HG03571 (cell line): Measurements from ENCODE around the gene SECISBP2L.
A peak's percentile ranks its signal among the peaks of the same experiment; 100 is the strongest.
"Not testable (repeated sequence)": the region's sequence is repeated elsewhere in the genome, so short reads cannot be mapped to it uniquely, and the experiment has no call there.

Experiments used
- ATAC-seq: cut with Tn5 transposase; IDR thresholded peaks from one replicate; pipeline ENCODE4 v1.9.1; 2021; ENCODE audit not compliant: unreplicated experiment

The SECISBP2L gene

DNA sequence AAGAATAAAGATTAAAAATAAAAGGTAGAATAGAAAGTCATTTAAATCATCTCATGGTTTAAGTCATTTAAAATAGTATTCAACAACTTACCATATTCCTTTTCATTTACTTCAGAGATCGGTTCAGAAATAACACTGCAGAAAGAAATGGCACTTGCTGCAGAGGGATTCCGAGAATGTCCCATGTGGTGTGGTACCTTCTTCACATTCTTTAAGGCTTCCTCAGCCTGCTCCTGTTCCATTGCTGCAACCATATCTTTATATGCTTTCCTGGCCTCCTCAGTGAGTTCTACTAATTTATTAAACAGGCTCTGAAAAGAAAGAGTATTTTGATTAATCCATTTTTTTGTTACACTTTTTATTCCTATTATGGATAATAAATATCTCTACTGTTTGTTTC lies 50.0 kb downstream of the SECISBP2L start:
- ATAC-seq = no peak

DNA sequence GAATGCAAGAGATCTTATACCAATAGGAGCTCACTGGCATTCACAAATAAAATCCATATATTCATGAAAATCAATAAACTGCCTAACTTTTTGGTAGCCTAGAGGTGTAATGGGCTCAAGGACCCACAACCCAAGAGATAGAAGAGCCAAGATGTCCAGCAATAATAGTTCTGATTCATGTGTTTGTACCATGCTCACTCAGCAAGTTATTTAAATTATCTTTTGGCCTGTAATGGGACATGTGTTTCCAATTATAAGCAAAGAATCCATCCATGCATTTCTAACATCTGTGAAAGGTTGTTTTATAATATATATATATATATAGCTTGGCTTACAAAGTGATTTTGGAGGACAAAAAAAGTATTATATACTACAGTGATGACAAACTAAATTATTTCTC lies 52.9 kb downstream of the SECISBP2L start:
- ATAC-seq = no peak

DNA sequence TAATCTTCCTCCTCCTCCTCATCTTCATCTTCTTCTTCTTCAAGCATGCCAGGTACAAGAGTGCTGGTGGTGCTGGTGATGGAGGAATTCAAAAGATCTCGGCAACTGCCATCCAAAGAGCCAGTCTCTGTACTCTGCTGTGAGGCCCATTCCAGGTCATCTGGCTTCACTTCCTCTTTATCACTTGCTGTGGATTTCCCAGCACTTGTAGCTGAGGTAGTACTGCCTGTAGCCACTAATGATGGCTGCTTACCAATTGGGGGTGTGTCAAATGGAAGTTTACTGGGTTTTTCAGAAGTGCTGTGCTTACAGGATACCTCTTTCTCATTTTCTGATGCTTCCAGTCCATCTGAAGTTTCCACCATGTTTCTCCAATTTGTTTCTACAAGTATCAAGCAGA lies 53.7 kb downstream of the SECISBP2L start:
- ATAC-seq = peak; percentile 90

DNA sequence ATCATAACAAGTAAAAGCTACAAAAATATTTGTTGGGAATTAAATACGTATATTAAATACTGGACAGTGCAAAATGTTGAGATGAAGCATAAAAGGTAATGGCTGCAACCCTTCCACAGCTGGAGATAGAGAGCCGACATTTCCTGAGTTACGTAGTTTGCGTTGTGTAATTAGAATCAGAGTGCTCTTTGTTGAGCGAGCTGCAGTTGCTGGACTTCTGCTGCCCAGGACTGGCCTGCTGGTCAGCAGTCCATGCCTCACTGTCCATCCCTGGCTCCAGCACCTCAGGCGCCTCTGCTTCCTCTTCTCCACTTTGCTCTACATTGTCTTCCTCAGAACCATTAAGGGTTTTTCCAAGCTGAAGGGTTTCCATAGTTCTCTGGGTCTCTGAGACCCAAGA lies 54.1 kb downstream of the SECISBP2L start:
- ATAC-seq = no peak

DNA sequence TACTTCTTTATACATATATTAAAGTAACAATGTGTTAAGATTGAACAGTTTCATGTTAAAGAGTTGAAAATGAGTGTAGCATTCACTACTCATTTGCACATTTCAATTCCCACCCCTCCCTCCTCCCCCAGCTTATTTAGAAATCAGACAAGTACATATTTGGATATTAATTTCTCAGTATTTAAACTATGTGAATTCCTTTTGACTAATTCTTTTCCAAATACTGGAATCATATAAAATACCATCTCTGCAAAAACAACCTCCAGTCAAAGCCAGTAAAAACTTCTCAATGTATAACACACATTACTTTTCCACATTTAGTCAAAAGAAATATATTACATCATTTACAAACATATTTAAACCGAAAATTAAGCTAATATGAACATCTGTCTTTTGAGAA lies 57.1 kb downstream of the SECISBP2L start:
- ATAC-seq = no peak

DNA sequence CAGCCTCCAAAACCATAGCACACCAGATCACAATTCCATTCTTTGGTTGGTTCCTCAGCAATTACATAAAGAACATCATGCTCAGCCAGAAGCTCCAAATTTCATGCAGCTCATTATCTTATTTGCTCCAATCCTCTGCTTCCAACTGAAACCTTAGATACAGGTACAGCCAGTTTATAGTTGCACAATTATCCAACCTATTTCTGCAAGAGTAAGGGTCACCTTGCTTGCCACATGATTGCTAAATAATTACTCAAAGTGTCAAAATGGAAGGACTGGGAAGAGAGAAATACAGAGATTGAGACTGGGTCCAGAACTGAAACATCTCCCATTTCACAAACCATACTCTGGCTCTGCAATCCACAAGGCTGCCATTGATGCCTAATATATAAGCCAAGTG lies 59.1 kb downstream of the SECISBP2L start:
- no peak for ATAC-seq

DNA sequence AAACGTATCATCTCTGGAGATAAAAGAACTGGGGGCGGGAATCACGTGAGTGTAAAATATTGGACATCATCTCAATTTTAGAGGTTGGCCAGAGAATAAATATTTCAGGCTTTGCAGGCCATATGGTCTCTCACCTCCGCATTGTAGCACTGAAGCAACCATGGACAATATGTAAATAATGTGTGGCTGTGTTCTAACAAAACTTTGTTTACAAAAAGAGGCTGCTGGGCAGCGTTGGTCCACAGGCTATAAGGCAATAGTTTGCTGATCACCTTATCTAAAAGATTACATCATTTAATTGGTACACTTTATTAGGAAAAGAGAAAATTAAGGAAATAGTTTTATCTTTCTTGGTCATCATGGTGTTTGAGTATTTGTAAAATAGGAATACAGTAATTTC lies 60.0 kb downstream of the SECISBP2L start:
- no peak for ATAC-seq

DNA sequence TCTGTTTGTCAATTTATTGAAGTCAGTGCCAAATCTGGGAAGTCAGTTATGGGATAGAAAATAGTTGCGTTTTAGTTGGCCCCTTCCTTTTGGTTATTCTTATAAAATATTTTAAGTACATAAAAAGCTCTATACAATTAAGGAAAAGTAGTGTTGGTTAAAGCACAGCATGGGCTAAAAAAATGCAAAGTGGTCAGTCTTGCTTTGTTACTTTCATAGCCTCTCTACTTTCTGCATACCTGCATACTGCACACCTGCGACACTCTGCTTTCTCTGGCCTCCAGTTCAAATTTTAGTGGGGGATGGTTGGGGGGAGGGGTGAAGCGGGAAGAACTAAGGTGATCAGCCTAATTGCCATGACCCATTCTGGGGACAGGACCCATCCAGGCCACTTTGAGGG lies 60.7 kb downstream of the SECISBP2L start:
- ATAC-seq = no peak

DNA sequence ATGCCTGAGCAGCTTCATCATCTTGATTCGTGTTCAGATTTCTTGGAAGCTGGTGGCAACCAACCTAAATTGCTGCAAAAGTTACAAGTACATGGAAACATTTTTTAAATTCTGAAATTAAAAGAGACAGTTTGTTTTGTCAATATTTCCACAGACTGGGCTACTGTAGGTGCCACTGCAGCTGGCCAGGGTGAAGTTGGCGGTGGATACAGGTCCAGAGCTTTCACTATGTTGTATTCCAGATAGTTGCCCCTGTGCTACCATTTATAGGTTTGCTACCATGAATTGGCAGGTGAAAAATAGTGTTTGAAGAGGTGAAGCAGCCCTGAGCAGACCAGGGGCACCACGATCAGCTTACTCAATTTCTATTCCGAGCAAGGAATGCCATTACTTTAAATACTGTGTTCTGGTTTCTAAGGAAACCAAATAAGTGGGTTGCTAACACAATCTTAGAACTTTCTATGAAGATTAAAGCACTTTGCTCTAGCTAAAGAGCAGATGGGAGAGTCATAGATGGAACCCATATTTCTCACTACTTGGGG lies 61.4 kb downstream of the SECISBP2L start:
- ATAC-seq = no peak

DNA sequence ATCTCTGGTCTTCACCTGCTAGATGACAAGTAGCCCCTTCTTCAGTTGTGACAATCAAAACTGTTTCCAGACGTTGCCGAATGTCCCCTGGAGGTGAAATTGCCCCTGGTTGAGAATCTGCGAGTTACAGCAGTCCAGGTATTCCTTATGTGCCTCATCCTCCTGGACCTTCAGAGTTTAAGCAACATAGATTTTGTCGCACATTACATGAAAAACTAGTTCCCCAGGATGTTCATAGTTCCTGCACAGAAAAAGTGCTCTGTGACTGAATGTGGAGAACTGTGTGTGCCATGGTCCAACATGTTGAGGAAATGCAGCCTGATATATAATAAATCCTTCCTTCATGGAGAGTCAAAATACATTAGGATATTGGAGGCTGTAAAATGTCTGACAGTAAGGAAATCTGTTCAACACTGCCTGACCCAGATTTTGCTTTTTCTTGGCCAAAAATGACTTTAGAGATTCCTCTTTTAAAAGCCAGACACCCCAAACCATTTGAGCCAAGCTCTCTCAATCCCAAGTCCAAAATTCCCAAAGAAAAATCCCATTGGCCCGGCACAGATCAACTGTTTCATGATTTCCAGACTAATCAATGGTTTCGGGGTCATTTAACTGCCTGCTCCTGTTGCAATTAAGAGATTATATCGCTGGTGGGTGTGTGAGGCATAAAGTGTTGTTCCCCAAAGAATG lies 62.1 kb downstream of the SECISBP2L start:
- ATAC-seq = no peak

DNA sequence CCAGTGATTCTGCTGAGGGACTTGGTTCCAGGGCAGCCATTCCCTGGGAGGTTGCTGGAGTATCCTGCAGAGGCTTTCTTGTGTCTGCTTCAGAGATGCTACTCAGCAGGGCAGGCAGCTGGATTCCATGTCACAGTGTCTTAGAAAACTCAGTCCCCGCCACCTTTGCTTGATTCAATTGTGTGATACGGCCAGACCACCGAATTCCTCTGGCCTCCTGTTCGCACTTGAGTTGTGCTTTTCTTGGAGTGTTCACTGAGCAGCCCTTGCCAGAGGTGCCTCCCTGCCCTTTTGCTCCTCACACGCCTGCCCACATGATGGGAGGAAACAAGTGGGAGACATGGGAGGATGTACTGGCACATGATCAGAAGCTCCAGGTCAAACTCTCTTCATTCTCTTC lies 62.9 kb downstream of the SECISBP2L start:
- no peak for ATAC-seq

DNA sequence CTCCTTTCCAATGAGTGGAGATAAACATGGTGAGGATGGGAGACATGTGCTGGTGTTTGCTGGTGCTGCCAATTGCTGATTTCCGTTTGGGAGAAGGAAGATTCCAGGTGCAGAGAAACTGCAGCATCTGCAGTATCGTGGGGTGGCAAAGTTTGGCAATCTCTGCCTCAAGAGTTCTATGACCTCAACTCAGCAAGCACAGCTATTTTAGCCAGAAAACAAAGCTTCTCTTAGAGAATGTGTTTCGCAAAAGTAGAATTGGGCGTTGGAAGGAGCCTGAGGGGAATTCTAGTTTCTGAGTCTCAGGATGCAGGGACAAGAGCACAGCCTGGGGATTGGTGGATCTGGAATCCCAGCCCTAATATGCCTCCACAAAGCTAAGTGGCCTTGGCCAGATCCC lies 64.3 kb downstream of the SECISBP2L start:
- ATAC-seq = no peak

DNA sequence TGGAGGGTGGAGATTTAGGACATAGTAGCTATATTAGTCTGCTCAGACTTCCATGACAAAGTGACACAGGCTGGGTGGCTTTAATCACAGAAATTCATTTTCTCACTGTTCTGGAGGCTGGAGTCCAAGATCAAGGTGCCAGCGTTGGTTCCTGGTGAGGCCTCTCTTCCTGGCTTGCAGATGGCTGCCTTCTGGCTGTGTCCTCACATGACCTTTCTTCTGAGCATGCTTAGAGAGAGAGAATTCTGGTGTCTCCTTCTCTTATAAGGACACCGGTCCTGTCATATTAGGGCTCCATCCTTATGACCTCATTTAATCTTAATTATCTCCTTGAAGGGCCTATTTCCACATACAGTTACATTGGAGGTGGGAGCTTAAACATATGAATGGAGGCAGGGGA lies 67.6 kb downstream of the SECISBP2L start:
- ATAC-seq = no peak

DNA sequence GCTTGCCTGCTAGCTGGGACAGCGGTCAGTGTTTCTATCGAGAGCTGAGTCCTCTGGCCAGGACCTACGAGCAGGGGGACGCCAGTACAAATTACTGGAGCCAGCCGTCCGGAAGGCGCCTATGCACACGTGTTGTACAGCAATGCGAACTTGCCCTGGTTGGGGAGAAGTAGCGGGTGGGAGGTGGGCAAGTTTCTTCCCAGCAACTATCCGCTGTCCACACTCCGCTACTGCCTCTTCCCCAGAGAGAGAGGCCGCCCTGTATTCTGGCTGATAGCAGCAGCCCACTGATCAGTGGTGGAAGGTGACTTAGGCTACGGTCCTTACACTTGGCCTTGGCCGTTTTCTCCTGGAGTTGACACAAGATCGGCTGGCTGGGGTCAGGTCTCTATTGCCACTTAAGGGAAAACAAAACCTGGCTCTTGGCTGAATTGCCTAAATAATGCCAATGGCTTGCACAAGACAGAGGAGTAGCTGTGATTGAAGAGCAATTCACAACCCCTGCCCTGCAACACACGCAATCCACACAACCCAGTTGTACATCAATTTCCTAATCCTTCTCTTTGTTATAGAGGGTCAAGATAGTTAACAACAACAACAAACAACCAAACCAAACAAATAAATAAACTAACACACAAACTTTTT lies 69.7 kb downstream of the SECISBP2L start:
- no peak for ATAC-seq

DNA sequence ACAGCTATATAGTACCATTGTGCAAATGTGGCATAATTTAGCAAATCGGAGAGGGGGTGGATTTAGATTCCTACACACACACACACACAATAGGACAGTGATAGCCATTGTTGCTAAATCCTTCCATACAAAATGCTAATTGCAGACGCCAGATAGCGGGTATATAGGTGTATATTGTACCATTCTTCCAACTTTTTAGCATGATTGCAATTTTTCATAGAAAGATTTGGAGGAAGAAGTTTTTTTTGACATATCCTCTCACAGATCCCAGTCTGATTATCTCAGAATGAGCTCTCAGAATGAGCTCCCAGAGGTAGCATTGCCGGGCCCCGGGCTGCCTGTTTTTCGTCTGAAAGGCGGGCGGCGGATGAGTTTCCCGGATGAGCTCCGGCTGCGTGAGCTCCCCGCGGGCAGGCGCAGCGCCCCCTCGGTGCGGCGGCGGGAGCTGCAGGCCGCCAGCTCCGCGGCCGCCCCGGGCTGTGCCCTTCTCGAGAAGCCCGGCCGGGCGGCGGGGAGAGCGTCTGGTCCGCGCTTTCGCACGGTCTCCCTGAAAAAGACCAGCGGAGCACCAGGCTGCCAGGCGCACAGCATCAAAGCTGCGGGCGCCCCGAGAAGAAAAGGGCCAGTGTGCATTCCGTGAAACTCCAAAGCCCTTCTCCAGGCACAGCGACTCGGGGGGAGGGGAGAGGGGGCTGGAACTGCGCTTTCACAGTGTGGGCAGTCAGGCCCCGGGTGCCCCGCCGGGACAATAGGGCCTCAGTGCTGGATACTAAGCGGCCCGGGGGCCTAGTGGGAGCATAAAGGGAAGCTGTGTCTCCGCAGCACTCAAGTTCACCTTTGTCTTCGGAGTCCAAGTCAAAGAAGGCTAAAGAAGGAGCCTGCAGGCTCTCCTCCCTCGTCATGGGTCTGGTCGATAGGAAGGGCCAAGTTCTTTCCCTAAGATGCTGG lies 70.5 kb downstream of the SECISBP2L start:
- peak; percentile 83 for ATAC-seq

DNA sequence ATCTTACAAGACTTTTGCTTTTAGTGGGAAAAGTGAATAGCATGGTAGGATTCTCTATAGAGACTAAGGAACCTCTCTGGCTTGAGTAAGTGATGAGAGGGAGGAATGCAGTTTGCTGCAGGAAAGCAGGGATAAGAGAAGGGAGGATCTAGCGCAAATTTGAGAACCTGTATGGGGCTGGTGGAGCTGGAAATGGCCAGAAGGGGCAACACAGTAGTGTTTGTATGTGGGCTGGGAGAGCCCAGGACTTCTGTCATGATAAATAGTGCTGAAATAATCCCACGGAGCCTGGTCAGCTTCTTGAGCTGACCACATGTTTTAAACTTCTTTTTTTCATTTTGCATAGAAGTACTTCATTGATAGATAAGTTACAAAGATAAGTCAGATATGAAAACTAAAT lies 71.4 kb downstream of the SECISBP2L start:
- ATAC-seq = no peak

DNA sequence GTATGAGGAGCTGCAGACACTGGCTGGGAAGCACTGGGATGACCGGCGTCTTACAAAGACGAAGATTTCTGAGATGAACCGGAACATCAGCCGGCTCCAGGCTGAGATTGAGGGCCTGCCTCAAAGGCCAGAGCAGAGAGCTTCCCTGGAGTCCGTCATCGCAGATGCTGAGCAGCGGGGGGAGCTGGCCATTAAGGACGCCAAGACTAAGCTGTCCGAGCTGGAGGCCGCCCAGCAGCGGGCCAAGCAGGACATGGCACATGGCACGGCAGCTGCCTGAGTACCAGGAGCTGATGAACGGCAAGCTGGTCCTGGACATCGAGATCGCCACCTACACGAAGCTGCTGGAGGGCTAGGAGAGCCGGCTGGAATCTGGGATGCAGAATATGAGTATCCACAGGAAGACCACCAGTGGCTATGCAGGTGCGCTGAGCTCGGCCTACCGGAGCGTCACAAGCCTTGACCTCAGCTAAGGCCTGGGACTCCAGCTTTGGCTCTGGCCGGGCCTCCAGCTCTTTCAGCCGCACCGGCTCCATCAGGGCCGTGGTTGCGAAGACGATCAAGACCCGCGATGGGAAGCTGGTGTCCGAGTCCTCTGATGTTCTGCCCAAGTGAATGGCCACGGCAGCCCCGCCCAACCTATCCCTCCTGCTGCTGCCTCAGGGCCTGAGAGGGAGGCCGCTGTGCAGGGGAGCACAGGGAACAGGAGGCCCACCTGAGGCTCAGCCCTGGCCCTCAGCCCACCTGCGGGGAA lies 73.3 kb downstream of the SECISBP2L start:
- no peak for ATAC-seq

DNA sequence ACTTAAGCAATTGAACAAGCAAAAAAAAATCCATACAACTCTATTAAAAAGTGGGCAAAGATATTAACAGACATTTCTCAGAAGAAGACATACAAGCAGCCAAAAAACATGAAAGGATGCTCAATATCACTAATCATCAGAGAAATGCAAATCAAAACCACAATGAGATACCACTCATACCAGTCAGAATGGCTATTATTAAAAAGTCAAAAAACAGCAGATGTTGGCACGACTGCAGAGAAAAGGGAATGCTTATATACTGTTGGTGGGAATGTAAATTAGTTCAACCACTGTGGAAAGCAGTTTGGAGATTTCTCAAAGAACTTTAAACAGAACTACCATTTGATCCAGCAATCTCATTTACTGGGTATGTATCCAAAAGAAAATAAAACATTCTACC lies 75.3 kb downstream of the SECISBP2L start:
- ATAC-seq = not testable (repeated sequence)

DNA sequence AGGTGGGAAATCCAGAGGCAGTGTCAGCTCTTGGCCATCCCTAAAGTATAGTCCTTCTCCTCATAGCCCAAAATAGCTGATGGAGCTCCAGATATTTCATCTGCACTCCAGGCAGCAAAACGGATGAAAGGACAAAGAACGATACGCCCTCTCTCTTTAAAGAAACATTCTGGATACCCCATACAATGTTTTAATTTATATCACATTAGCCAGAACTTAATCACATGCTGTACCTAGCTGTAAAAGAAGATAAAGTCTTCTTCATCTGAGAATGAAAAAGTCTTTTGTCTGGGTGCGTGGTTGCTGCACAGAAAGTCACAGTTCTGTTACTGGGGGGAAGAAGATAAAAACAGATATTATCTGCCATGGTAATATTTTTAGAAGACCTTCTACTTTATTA lies 78.2 kb downstream of the SECISBP2L start:
- ATAC-seq = no peak

DNA sequence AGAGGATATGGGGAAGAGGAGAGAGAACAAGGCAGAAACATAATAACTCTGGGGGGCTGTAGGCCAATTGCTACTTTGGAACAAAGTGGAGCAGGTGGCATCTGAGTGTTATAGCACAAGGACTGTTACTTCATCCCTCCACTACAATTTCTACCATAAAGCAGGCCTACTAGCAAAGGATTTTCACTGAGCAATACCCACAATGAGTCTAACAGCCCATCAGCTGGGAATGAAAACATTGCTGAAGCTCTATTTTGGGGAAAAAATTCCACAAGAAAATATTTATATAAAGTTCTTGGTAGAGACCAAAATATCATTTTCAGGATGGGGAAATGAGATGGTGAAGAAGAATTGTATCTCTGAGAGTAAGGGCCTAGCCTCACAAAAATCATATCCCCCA lies 78.9 kb downstream of the SECISBP2L start:
- ATAC-seq = no peak
